CD4-positive, CD25-positive, alpha-beta regulatory T cell (primary cell): Measurements from ENCODE around the gene PAK6. TPM values are rescaled to one million over a fixed set of nuclear protein-coding genes. Genes with fewer than 3 reads are reported as not detected.
A peak's percentile ranks its signal among the peaks of the same experiment; 100 is the strongest.

Experiments
- ATAC-seq, 2 donors: fragments of 150-1000 bp; cut with Tn5 transposase; one replicate each; pipeline ENCODE4 v1.10.0; 2021; ENCODE audit warnings: low read depth in 2 of 2, moderate number of reproducible peaks in 2 of 2, moderate library complexity in 1 of 2
- DNase-seq, 3 donors: peaks; one replicate each; pipeline versions ENCODE4 v3.0.0 to v3.0.0-alpha.2; 2012 to 2022; ENCODE audit warnings: mixed read lengths in 1 of 3
- H3K27ac ChIP-seq: one replicate; pipeline ENCODE4 v1.7.0; 2013; ENCODE audit warnings: mild to moderate bottlenecking, low read length; ENCODE audit not compliant: insufficient read depth, poor library complexity, severe bottlenecking
- H3K27me3 ChIP-seq: one replicate; pipeline ENCODE4 v1.7.0; 2013; ENCODE audit warnings: low read length; ENCODE audit not compliant: control insufficient read depth, insufficient read depth
- H3K36me3 ChIP-seq: one replicate; pipeline ENCODE4 v1.7.0; 2013; ENCODE audit warnings: mild to moderate bottlenecking, low read length, moderate library complexity; ENCODE audit not compliant: control insufficient read depth, insufficient read depth
- H3K4me1 ChIP-seq: 2 replicates; pipeline ENCODE4 v1.7.0; 2013; ENCODE audit warnings: mild to moderate bottlenecking, low read length; ENCODE audit not compliant: insufficient read depth, control insufficient read depth, poor library complexity, severe bottlenecking
- H3K4me3 ChIP-seq: one replicate; pipeline ENCODE4 v1.7.0; 2013; ENCODE audit warnings: low read depth, mild to moderate bottlenecking, low read length, moderate library complexity
- H3K9me3 ChIP-seq, 2 experiments: 1 replicate in 1 of 2; 2 replicates in 1 of 2; pipeline ENCODE4 v1.7.0; 2013; ENCODE audit warnings: low read length in 2 of 2, mild to moderate bottlenecking in 1 of 2, moderate library complexity in 1 of 2; ENCODE audit not compliant: control insufficient read depth in 2 of 2
- H3K27ac Mint-ChIP-seq, 3 donors: one replicate each; pipeline ENCODE4 v1.8.0; 2020 to 2022; ENCODE audit warnings: mild to moderate bottlenecking in 3 of 3, mixed read lengths in 3 of 3, moderate library complexity in 2 of 3
- H3K27me3 Mint-ChIP-seq: one replicate; pipeline ENCODE4 v1.8.0; 2022; ENCODE audit warnings: mild to moderate bottlenecking, mixed read lengths
- H3K36me3 Mint-ChIP-seq: one replicate; pipeline ENCODE4 v1.8.0; 2020; ENCODE audit warnings: mixed read lengths
- H3K4me1 Mint-ChIP-seq, 4 donors: one replicate each; pipeline ENCODE4 v1.8.0; 2020 to 2022; ENCODE audit warnings: mixed read lengths in 4 of 4, mild to moderate bottlenecking in 1 of 4
- H3K4me3 Mint-ChIP-seq, 4 donors: one replicate each; pipeline ENCODE4 v1.8.0; 2020 to 2022; ENCODE audit warnings: mild to moderate bottlenecking in 4 of 4, mixed read lengths in 4 of 4, moderate library complexity in 3 of 4
- H3K9me3 Mint-ChIP-seq, 7 donors: one replicate each; pipeline ENCODE4 v1.8.0; 2020 to 2022; ENCODE audit warnings: mixed read lengths in 7 of 7, mild to moderate bottlenecking in 3 of 7, moderate library complexity in 2 of 7
- polyA plus RNA-seq, 4 donors: library from polyadenylated mRNA; unstranded; fragments of 300-500 nt; fragmentation: Illumina TruSeq; gene quantifications; one replicate each; pipeline ENCODE4 v1.2.3, GENCODE V29; 2021
- total RNA-seq: library from RNA; stranded (reverse); gene quantifications from one replicate; pipeline ENCODE4 v1.2.3, GENCODE V29; 2022

Gene PAK6
- total and polyA plus RNA-seq, 5 donors from 2014 or later: not detected

DNA sequence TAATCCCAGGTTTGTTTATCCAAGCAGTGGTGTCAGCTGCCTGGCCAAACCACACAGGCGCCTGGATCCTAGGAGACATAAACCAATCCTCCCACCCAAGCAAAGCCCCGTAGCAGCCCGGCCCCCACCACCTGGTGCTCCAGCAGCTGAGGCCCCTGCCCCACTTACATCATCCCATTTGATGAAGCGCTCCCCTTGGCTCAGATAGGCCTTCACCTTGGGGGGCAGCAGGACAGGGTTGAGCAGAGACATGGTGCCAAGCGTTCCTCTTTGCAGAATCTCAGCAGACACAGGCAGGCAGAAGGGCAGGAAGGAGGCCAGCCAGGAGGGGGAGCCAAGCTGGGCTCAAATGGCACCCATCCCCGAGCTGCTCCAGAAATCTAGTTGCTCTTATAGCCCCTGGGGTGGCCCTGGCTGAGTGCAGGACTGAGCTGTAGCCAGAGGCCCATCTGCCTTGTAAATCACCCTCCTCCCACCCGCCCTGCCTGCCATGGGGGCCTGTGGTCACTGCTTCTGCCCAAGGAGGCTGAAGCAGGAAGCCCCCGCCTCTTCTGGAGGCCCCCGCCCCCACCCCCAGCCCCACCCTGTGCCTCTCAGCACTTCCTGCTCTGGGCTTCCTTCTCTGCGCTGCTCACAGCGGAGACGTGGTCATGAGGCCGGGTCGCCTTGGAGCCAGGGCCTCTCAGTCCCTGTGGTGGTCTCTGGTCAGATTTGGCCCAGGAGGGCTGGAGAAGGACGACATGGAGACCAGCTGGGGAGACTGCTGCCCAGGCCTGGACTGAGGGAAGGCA, 68.8 kb downstream of the PAK6 start, which contains the start of gene PLCB2:
TSS of gene PLCB2 (minus strand) at position 515 of the 791 bp plus-strand sequence. CDS start at position 252, 263 bp downstream.
- H3K36me3 Mint-ChIP-seq: peaks cover 19% of the 10 kb centered on the region
- peaks cover 35% of the 10 kb centered on the region for H3K4me1 ChIP-seq
- H3K4me3 Mint-ChIP-seq: peak within 1 kb of the TSS; percentile 95 to 97 (median 96)
- H3K27ac Mint-ChIP-seq: peak within 1 kb of the TSS; percentile 94 to 96 (median 96)
- H3K36me3 ChIP-seq: peaks cover 12% of the 10 kb centered on the region
- peak; percentile 58 to 85 (median 80) for DNase-seq
- no peaks in the 10 kb centered on the region for H3K9me3 ChIP-seq
- H3K9me3 Mint-ChIP-seq: no peaks in the 10 kb centered on the region
- no peaks in the 10 kb centered on the region for H3K27me3 Mint-ChIP-seq
- peak within 1 kb of the TSS; percentile 93 for H3K4me3 ChIP-seq
- H3K27me3 ChIP-seq: no peaks in the 10 kb centered on the region
- peaks cover 9 to 61% (median 40%) of the 10 kb centered on the region in 4 donors for H3K4me1 Mint-ChIP-seq
- peak within 1 kb of the TSS; percentile 86 for H3K27ac ChIP-seq
- ATAC-seq: peak; percentile 79 to 80

GRCh38 chr15:40309344-40309862, 70.5 kb downstream of the PAK6 start:
- ATAC-seq (no peak), DNase-seq (no peak)
- H3K4me1 Mint-ChIP-seq: peaks cover 9 to 51% (median 33%) of the 10 kb centered on the region in 4 donors
- peaks cover 35% of the 10 kb centered on the region for H3K4me1 ChIP-seq
- H3K9me3 ChIP-seq: no peaks in the 10 kb centered on the region
- H3K36me3 ChIP-seq: no peaks in the 10 kb centered on the region
- H3K9me3 Mint-ChIP-seq: no peaks in the 10 kb centered on the region
- H3K4me3 Mint-ChIP-seq: peak overlapping the region; percentile 95 to 97 (median 96)
- H3K27ac ChIP-seq: peak overlapping the region; percentile 86
- H3K27me3 ChIP-seq: peaks cover 3% of the 10 kb centered on the region
- peaks cover 4% of the 10 kb centered on the region for H3K36me3 Mint-ChIP-seq
- peaks cover 4% of the 10 kb centered on the region for H3K27me3 Mint-ChIP-seq
- H3K27ac Mint-ChIP-seq: peak overlapping the region; percentile 88 to 96 (median 94)
- H3K4me3 ChIP-seq: peak overlapping the region; percentile 53

GRCh38 chr15:40310001-40310959, 71.4 kb downstream of the PAK6 start:
- Mint-ChIP-seq H3K4me3 (peak overlapping the region; percentile 78 to 97 (median 89)), H3K9me3 (no peaks in the 10 kb centered on the region), H3K4me1 (peaks cover 9 to 43% (median 26%) of the 10 kb centered on the region in 4 donors), H3K36me3 (no peaks in the 10 kb centered on the region), H3K27me3 (peaks cover 5% of the 10 kb centered on the region), H3K27ac (peak overlapping the region; percentile 57 to 92 (median 88))
- no peak for ATAC-seq
- H3K4me3 ChIP-seq: no peak overlapping the region
- peaks cover 34% of the 10 kb centered on the region for H3K4me1 ChIP-seq
- H3K27me3 ChIP-seq: peaks cover 3% of the 10 kb centered on the region
- H3K36me3 ChIP-seq: no peaks in the 10 kb centered on the region
- H3K9me3 ChIP-seq: no peaks in the 10 kb centered on the region
- H3K27ac ChIP-seq: no peak overlapping the region
- peak; percentile 41 to 73 (median 56) for DNase-seq

- Histone ChIP-seq H3K27me3 (peaks cover 3% of the 10 kb centered on the region), H3K36me3 (no peaks in the 10 kb centered on the region), H3K27ac (no peak overlapping the region), H3K4me3 (no peak overlapping the region), H3K4me1 (peaks cover 27% of the 10 kb centered on the region), H3K9me3 (no peaks in the 10 kb centered on the region)
- Mint-ChIP-seq H3K27ac (peak overlapping the region in 1 of 3 donors; percentile 85), H3K27me3 (peaks cover 11% of the 10 kb centered on the region), H3K36me3 (no peaks in the 10 kb centered on the region), H3K4me1 (peaks cover 9 to 36% (median 22%) of the 10 kb centered on the region in 4 donors), H3K9me3 (no peaks in the 10 kb centered on the region), H3K4me3 (peak overlapping the region in 1 of 4 donors; percentile 62)
- ATAC-seq (no peak), DNase-seq (no peak)
Observed at GRCh38 chr15:40310993-40311392, 72.1 kb downstream of the PAK6 start.

DNA sequence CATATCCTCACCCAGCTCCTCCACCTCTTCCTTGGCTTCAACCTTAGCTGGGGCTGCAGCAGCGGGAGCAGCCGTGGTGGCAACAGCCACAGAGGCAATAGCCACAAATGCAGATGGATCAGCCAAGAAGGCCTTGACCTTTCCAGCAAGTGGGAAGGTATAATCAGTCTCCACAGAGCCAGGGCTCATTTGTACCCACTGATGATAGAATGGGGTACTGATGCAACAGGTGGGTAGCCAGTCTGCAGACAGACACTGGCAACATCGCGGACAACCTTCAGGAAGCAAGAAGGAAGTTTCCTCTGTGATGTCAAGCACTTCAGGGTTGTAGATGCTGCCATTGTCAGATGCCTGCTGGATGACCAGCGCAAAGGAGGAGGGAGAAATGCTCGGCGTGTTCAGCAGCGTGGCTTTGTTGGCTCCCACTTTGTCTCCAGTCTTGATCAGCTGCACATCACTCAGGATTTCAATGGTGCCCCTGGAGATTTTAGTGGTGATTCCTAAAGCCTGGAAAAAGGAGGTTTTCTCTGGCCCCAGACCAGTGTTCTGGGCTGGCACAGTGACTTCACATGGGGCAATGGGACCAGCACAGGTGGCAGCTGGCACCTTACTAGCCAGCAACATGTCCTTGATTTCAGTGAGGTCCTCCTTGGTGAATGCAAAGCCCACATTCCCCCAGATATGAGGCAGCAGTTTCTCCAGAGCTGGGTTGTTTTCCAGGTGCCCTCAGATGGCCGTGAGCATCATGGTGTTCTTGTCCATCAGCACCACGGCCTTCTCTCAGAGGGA, 73.7 kb downstream of the PAK6 start:
- H3K4me1 Mint-ChIP-seq: peaks cover 4 to 24% (median 14%) of the 10 kb centered on the region in 4 donors
- no peaks in the 10 kb centered on the region for H3K9me3 Mint-ChIP-seq
- no peaks in the 10 kb centered on the region for H3K9me3 ChIP-seq
- peak overlapping the region in 1 of 4 donors; percentile 37 for H3K4me3 Mint-ChIP-seq
- H3K4me3 ChIP-seq: no peak overlapping the region
- no peak overlapping the region for H3K27ac ChIP-seq
- no peak overlapping the region for H3K27ac Mint-ChIP-seq
- H3K36me3 Mint-ChIP-seq: no peaks in the 10 kb centered on the region
- DNase-seq: no peak
- peaks cover 6% of the 10 kb centered on the region for H3K27me3 ChIP-seq
- peaks cover 24% of the 10 kb centered on the region for H3K27me3 Mint-ChIP-seq
- H3K36me3 ChIP-seq: no peaks in the 10 kb centered on the region
- peaks cover 11% of the 10 kb centered on the region for H3K4me1 ChIP-seq
- no peak for ATAC-seq

- Histone ChIP-seq H3K9me3 (no peaks in the 10 kb centered on the region), H3K4me1 (peaks cover 9% of the 10 kb centered on the region), H3K4me3 (no peak overlapping the region), H3K27me3 (peaks cover 8% of the 10 kb centered on the region), H3K27ac (no peak overlapping the region), H3K36me3 (no peaks in the 10 kb centered on the region)
- Mint-ChIP-seq H3K4me3 (peak overlapping the region in 2 of 4 donors; percentile 3 to 19), H3K4me1 (peaks cover 4 to 17% (median 11%) of the 10 kb centered on the region in 4 donors), H3K36me3 (no peaks in the 10 kb centered on the region), H3K27me3 (peaks cover 30% of the 10 kb centered on the region), H3K9me3 (no peaks in the 10 kb centered on the region), H3K27ac (peak overlapping the region in 1 of 3 donors; percentile 5)
- DNase-seq (peak in 1 of 3 donors; percentile 16), ATAC-seq (no peak)
Observed at GRCh38 chr15:40313531-40314398, 74.9 kb downstream of the PAK6 start.
